Uterus (tissue), 4 donors: ENCODE measurements around the gene CA5B. TPM values are rescaled to one million over a fixed set of nuclear protein-coding genes. Genes with fewer than 3 reads are reported as not detected.
A peak's percentile ranks its signal among the peaks of the same experiment; 100 is the strongest.
"Not testable (repeated sequence)": the region's sequence is repeated elsewhere in the genome, so short reads cannot be mapped to it uniquely, and the experiment has no call there.

Source experiments
- DNase-seq, 2 donors: peaks; one replicate each; pipeline ENCODE4 v3.0.0-alpha.2; 2019 to 2020
- H3K27ac ChIP-seq, 2 donors: fragments of 200-600 bp; sonication (generic); 1 replicate in 1 of 2; 2 replicates in 1 of 2; pipeline ENCODE4 v1.5.1; 2016 to 2018
- H3K27me3 ChIP-seq, 2 donors: fragments of 200-600 bp; sonication (generic); one replicate each; pipeline ENCODE4 v1.5.1; 2018 to 2019; ENCODE audit warnings: control low read depth in 1 of 2
- H3K36me3 ChIP-seq, 2 donors: fragments of 200-600 bp; sonication (generic); one replicate each; pipeline ENCODE4 v1.5.1; 2019; ENCODE audit warnings: control low read depth in 1 of 2
- H3K4me1 ChIP-seq, 2 donors: fragments of 200-600 bp; sonication (generic); one replicate each; pipeline ENCODE4 v1.5.1; 2018 to 2019; ENCODE audit warnings: control low read depth in 1 of 2
- H3K4me3 ChIP-seq, 2 donors: fragments of 200-600 bp; sonication (generic); 1 replicate in 1 of 2; 2 replicates in 1 of 2; pipeline ENCODE4 v1.5.1; 2018 to 2019; ENCODE audit warnings: mild to moderate bottlenecking in 1 of 2
- H3K9me3 ChIP-seq, 2 donors: fragments of 200-600 bp; sonication (generic); one replicate each; pipeline ENCODE4 v1.5.1; 2019; ENCODE audit warnings: control low read depth in 1 of 2
- POLR2A ChIP-seq, 2 donors: fragments of 450-650 bp; IDR thresholded peaks; one replicate each; pipeline ENCODE4 v1.6.1; 2016; ENCODE audit warnings: antibody characterized with exemption in 2 of 2, mild to moderate bottlenecking in 1 of 2, moderate library complexity in 1 of 2
- intact Hi-C: fragments of 100-400 bp; cut with DNase I; formaldehyde crosslinking; loops from one replicate; pipeline ENCODE4 v1.15.1; 2023; ENCODE audit warnings: low total_unique reads
- total RNA-seq, 4 donors: library from RNA; depleted of rRNA in 3 of 4; stranded (reverse); fragments of >200 nt in 3 of 4; gene quantifications; one replicate each; pipeline versions ENCODE4 v1.1.0 to v1.2.4, GENCODE V29; 2014 to 2023
- TF ChIP-seq, protein P1 (sequence below), 4 experiments: fragments of 200-600 bp in 2 of 4; fragments of 450-650 bp in 2 of 4; sonication (generic) in 2 of 4; IDR thresholded peaks; one replicate each; pipeline ENCODE4 v1.5.1; 2016 to 2019; ENCODE audit warnings: antibody characterized with exemption in 4 of 4, mild to moderate bottlenecking in 2 of 4, moderate library complexity in 1 of 4
- donor health status: DM: yes; HTN: yes; CAD: no.

The CA5B gene
- total RNA-seq, 4 donors from 2014 or later: 2.6 to 35.8 (median 15.0) TPM

DNA sequence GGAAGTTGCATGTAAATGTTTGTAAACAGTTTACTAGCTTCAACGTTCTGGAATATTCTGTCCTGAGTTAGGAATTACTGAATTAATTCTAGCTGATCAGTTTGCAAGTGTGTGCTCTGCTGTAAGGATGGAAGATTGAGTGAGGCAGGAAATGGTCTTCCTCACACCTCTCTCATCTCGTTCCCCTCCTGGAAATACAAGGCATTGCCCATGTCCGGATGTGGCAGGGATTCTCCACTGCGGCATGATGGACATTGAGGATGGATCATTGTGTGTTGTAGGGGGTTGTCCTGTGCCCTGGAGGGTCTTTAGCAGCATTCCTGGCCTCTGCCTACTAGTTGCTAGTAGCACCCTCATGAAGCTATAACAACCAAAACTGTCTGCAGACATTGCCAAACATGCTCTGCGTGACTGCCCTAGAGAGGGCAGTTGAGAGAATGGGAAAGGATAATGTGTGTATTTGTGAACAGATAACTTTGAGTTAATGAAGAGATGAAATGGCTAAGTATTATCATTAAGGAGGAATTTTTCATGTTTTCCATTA lies 12.6 kb downstream of the CA5B start:
- Histone ChIP-seq H3K27ac (peak overlapping the region; percentile 72 to 90), H3K4me3 (no peak overlapping the region), H3K27me3 (no peaks in the 10 kb centered on the region), H3K9me3 (no peaks in the 10 kb centered on the region), H3K36me3 (no peaks in the 10 kb centered on the region), H3K4me1 (no peaks in the 10 kb centered on the region)
- intact Hi-C loops: no loop called here
- TF ChIP-seq POLR2A (IDR thresholded peaks at IDR 0.05): no peak
- no peak for DNase-seq

DNA sequence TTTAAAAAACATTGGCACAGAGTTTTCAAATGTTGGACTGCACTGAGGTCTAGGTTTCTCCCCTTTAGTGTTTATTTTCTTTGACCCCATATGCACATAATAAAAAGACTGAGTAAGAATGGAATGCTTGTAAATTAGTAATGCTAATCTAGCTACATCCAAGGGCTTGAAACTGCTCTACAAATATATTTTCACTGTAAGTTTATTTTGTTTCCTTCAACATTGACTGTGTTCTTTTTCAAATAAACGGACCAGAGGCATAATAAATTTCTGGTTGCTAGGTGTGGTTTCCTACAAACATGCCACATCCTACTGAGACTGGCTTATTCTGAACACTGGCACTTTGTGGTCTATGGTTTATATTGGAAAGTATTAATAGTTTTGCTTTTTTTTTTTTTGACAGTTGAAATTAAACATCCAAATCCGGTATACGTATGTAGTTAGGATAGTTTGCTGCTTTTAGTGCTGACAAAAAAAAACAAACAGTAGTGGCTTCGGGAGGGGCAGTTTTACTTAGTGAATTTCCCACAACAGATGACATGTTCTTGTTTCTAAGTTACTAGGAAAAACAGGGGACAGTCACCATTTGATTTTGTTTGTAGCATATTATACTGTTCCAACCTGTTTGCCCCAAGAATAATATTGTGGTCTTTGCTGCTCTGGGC lies 13.2 kb downstream of the CA5B start:
- intact Hi-C loops: no loop called here
- Histone ChIP-seq H3K9me3 (no peaks in the 10 kb centered on the region), H3K4me1 (no peaks in the 10 kb centered on the region), H3K36me3 (no peaks in the 10 kb centered on the region), H3K4me3 (no peak overlapping the region), H3K27ac (peak overlapping the region; percentile 72 to 90), H3K27me3 (no peaks in the 10 kb centered on the region)
- DNase-seq: no peak
- TF ChIP-seq, protein P1, sequence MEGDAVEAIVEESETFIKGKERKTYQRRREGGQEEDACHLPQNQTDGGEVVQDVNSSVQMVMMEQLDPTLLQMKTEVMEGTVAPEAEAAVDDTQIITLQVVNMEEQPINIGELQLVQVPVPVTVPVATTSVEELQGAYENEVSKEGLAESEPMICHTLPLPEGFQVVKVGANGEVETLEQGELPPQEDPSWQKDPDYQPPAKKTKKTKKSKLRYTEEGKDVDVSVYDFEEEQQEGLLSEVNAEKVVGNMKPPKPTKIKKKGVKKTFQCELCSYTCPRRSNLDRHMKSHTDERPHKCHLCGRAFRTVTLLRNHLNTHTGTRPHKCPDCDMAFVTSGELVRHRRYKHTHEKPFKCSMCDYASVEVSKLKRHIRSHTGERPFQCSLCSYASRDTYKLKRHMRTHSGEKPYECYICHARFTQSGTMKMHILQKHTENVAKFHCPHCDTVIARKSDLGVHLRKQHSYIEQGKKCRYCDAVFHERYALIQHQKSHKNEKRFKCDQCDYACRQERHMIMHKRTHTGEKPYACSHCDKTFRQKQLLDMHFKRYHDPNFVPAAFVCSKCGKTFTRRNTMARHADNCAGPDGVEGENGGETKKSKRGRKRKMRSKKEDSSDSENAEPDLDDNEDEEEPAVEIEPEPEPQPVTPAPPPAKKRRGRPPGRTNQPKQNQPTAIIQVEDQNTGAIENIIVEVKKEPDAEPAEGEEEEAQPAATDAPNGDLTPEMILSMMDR (IDR thresholded peaks at IDR 0.05): no peak
- no peak for TF ChIP-seq POLR2A (IDR thresholded peaks at IDR 0.05)

DNA sequence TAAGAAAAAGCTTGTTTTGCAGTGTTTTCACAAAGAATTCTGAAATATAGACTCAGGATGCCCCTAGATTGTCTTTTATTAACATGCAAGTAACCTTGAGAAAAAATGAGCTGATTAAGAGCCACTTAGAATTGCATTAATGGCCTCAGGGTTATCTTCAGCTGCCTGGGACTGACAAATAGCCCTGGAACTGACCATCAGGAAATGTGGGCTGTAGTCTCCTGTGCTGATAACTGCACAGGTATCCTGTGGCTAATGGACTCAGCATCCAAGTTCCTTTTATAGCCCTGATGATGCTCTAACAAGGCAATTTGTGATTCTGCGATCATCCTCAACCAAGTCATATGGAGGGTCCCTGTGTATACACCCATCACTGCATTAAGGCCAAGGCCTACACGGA lies 17.0 kb downstream of the CA5B start:
- H3K4me1 ChIP-seq: no peaks in the 10 kb centered on the region
- intact Hi-C loops: no loop called here
- no peaks in the 10 kb centered on the region for H3K36me3 ChIP-seq
- no peaks in the 10 kb centered on the region for H3K9me3 ChIP-seq
- H3K27me3 ChIP-seq: no peaks in the 10 kb centered on the region
- no peak overlapping the region for H3K27ac ChIP-seq
- no peak overlapping the region for H3K4me3 ChIP-seq
- no peak for DNase-seq
- TF ChIP-seq, protein P1 (IDR thresholded peaks at IDR 0.05): no peak
- TF ChIP-seq POLR2A (IDR thresholded peaks at IDR 0.05): no peak

DNA sequence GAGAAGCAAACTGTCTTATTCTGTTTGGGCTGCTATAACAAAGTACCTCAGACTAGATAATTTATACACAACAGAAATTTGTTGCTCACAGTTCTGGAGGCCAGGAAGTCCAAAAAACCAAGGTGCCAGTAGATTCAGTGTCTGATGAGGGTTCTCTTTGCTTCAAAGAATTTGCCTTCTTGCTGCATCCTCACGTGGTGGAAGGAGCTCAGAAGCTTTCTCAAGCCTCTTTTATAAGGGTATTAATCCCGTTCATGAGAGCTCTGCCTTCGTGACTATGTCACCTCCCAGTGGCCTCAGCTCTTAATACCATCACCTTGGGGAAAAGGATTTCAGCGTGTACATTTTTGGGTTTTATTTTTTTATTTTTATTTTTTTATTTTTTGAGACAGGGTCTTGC lies 20.1 kb downstream of the CA5B start:
- intact Hi-C loops: no loop called here
- TF ChIP-seq, protein P1 (IDR thresholded peaks at IDR 0.05): no peak
- no peak for TF ChIP-seq POLR2A (IDR thresholded peaks at IDR 0.05)

DNA sequence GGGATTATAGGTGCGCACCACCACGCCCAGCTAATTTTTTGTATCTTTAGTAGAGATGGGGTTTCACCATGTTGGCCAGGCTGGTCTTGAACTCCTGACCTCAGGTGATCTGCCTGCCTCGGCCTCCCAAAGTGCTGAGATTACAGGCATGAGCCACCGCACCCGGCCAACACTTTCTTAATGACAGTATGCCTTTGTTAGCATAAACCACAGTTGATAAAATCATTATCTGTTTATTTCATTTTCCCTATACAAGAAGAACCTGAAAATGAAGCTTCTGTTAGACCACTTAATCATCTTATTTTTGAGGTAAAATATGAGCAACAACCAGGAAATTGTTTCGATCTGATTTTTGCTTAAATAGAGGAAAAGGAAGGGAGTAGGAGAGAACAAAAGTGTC lies 21.8 kb downstream of the CA5B start:
- H3K27me3 ChIP-seq, H3K9me3 ChIP-seq, DNase-seq, H3K36me3 ChIP-seq, H3K4me3 ChIP-seq, intact Hi-C loops, H3K27ac ChIP-seq, H3K4me1 ChIP-seq: not testable (repeated sequence)

More for the DNA sequence above, 20.1 kb downstream of the CA5B start:
- Histone ChIP-seq H3K9me3 (no peaks in the 10 kb centered on the region), H3K27ac (no peak overlapping the region), H3K4me3 (no peak overlapping the region), H3K36me3 (no peaks in the 10 kb centered on the region), H3K4me1 (no peaks in the 10 kb centered on the region), H3K27me3 (no peaks in the 10 kb centered on the region)
- no peak for DNase-seq

DNA sequence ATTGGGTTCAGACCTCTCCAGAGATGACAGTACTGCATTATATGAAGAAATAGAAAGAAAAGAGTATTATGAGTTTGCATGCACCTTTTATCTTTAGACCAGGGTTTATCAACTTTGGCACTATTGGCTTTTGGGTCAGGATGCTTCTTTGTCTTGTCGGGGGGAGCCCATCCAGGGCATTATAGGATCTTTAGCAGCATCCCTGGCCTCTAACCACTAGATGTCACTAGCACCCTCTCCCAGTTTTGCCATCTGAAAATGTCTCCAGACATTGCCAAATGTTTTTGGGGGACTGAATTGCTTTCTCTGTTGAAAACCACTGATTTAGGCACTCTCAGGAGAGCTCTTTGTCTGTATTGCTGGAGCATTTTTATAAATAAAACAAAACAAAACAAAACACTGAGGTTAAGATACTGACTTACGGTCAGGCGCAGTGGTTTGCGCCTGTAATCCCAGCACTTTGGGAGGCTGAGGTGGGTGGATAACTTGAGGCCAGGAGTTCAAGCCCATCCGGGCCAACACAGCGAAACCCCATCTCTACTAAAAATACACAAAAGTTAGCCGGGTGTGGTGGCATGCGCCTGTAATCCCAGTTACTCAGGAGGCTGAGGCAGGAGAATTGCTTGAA lies 23.6 kb downstream of the CA5B start:
- H3K27ac ChIP-seq: no peak overlapping the region
- intact Hi-C loops: no loop called here
- H3K27me3 ChIP-seq: no peaks in the 10 kb centered on the region
- TF ChIP-seq, protein P1 (IDR thresholded peaks at IDR 0.05): peak; percentile 44 to 53 (median 50)
- no peak for TF ChIP-seq POLR2A (IDR thresholded peaks at IDR 0.05)
- DNase-seq: no peak
- H3K36me3 ChIP-seq: no peaks in the 10 kb centered on the region
- H3K4me3 ChIP-seq: no peak overlapping the region
- H3K4me1 ChIP-seq: no peaks in the 10 kb centered on the region
- H3K9me3 ChIP-seq: no peaks in the 10 kb centered on the region
